GM12878 (cell line): Measurements from ENCODE around the gene GMCL2.

Experiments
- CTCF ChIP-seq, 3 experiments: IDR thresholded peaks in 2 of 3; conservative IDR thresholded peaks in 1 of 3; 2 replicates each; pipeline ENCODE4 v1.5.1; 2011; ENCODE audit warnings: low read depth in 3 of 3, low read length in 3 of 3, mild to moderate bottlenecking in 3 of 3, control low read depth in 2 of 3, moderate library complexity in 2 of 3, inconsistent platforms in 1 of 3, mixed read lengths in 1 of 3; ENCODE audit not compliant: control insufficient read depth in 2 of 3, insufficient read depth in 1 of 3; ENCODE audit errors: extremely low read depth in 1 of 3
- E2F8 ChIP-seq: fragments of 450-650 bp; IDR thresholded peaks from 2 replicates; pipeline ENCODE4 v1.6.1; 2018; ENCODE audit warnings: mild to moderate bottlenecking, low read depth, moderate library complexity; ENCODE audit not compliant: partially characterized antibody
- EP300 ChIP-seq, 2 experiments: fragments of 150-350 bp in 1 of 2; IDR thresholded peaks; 2 replicates each; pipeline ENCODE4 v1.6.1; 2011 to 2012; ENCODE audit warnings: low read depth in 2 of 2, low read length in 2 of 2, borderline replicate concordance in 1 of 2, improper control_type of control experiment in 1 of 2, inconsistent platforms in 1 of 2; ENCODE audit not compliant: control insufficient read depth in 1 of 2
- NRF1 ChIP-seq: conservative IDR thresholded peaks from 2 replicates; pipeline ENCODE4 v1.6.1; 2011; ENCODE audit warnings: mild to moderate bottlenecking, low read depth, low read length, improper control_type of control experiment
- RAD21 ChIP-seq: IDR thresholded peaks from 2 replicates; pipeline ENCODE4 v1.6.1; 2011; ENCODE audit warnings: mild to moderate bottlenecking, low read depth, low read length, moderate library complexity; ENCODE audit not compliant: insufficient read depth

- TF ChIP-seq E2F8 (no peak), RAD21 (no peak), NRF1 (no peak), EP300 (IDR thresholded peaks at IDR 0.05; ENCODE audit: borderline replicate concordance in 1 of 2, control insufficient read depth in 1 of 2, low read depth in 2 of 2, low read length in 2 of 2) (no peak), CTCF (IDR thresholded peaks at IDR 0.05 in 2 of 3, conservative IDR thresholded peaks at IDR 0.05 in 1 of 3; ENCODE audit: control insufficient read depth in 2 of 3, extremely low read depth in 1 of 3, insufficient read depth in 1 of 3, low read depth in 3 of 3, low read length in 3 of 3) (no peak)
These were observed 19.3 kb upstream of the GMCL2 start for GRCh38 chr5:178206166-178207101.
